ENCODE data around the gene IL22RA2. TPM values are rescaled to one million over a fixed set of nuclear protein-coding genes. Genes with fewer than 3 reads are reported as not detected.

IL22RA2 gene
- total RNA-seq, 1 experiment from 2014 or later: not detected

GRCh38 chr6:137219664-137220252 lies 46.3 kb upstream of the IL22RA2 start (continued):
- TF ChIP-seq NR3C1 (CRISPR knock-in tag; conservative IDR thresholded peaks at IDR 0.05; ENCODE audit: low read depth) (no peak), CBFB (CRISPR knock-in tag; IDR thresholded peaks at IDR 0.05; ENCODE audit: low read depth) (no peak), GTF2I (CRISPR knock-in tag; conservative IDR thresholded peaks at IDR 0.05) (no peak), ATF3 (CRISPR knock-in tag; conservative IDR thresholded peaks at IDR 0.05) (no peak), SMAD3 (CRISPR knock-in tag; IDR thresholded peaks at IDR 0.05; ENCODE audit: borderline replicate concordance) (no peak), ZNF416 (CRISPR knock-in tag; IDR thresholded peaks at IDR 0.05) (no peak), PRRX2 (CRISPR knock-in tag; IDR thresholded peaks at IDR 0.05) (no peak), NR1H2 (CRISPR knock-in tag; IDR thresholded peaks at IDR 0.05) (no peak), CDX4 (CRISPR knock-in tag; IDR thresholded peaks at IDR 0.05; ENCODE audit: borderline replicate concordance) (no peak)

GRCh38 chr6:137218917-137219663 lies 45.6 kb upstream of the IL22RA2 start, which contains the start of gene IFNGR1:
TSS of gene IFNGR1 (minus strand) at chr6:137219385. CDS start at chr6:137219327, 58 bp downstream.
- ATAC-seq: peak; percentile 96
- CTCF ChIA-PET: no interaction called here
- TF ChIP-seq ZBTB43 (CRISPR knock-in tag; IDR thresholded peaks at IDR 0.05) (peak; percentile 48; the same call in 1 of the 2 replicates), RORB (CRISPR knock-in tag; IDR thresholded peaks at IDR 0.05) (no peak), SOX15 (CRISPR knock-in tag; IDR thresholded peaks at IDR 0.05) (no peak), ZNF396 (CRISPR knock-in tag; IDR thresholded peaks at IDR 0.05; ENCODE audit: borderline replicate concordance) (no peak), NFE2L1 (CRISPR knock-in tag; IDR thresholded peaks at IDR 0.05) (no peak), AFF4 (CRISPR knock-in tag; IDR thresholded peaks at IDR 0.05; ENCODE audit: borderline replicate concordance) (no peak), ATF1 (CRISPR knock-in tag; IDR thresholded peaks at IDR 0.05) (no peak), ESRRA (CRISPR knock-in tag; IDR thresholded peaks at IDR 0.05; ENCODE audit: borderline replicate concordance) (no peak; the same call in 1 of the 2 replicates), JUN (CRISPR knock-in tag; IDR thresholded peaks at IDR 0.05) (no peak), CREM (CRISPR knock-in tag; IDR thresholded peaks at IDR 0.05) (peak; percentile 95), NR3C1 (CRISPR knock-in tag; conservative IDR thresholded peaks at IDR 0.05; ENCODE audit: low read depth) (no peak), HMGXB4 (CRISPR knock-in tag; IDR thresholded peaks at IDR 0.05) (peak; percentile 80; the same call in 1 of the 2 replicates), ZNF512 (CRISPR knock-in tag; IDR thresholded peaks at IDR 0.05; ENCODE audit: borderline replicate concordance) (no peak), ZSCAN18 (CRISPR knock-in tag; IDR thresholded peaks at IDR 0.05) (no peak), KAT7 (CRISPR knock-in tag; IDR thresholded peaks at IDR 0.05; ENCODE audit: borderline replicate concordance) (no peak)

More at GRCh38 chr6:137218917-137219663, 45.6 kb upstream of the IL22RA2 start, which contains the start of gene IFNGR1:
- no peaks in the 10 kb centered on the region for H3K27me3 Mint-ChIP-seq (ENCODE audit: low read depth)
- H3K36me3 Mint-ChIP-seq: no peaks in the 10 kb centered on the region
- H3K4me1 Mint-ChIP-seq: peaks cover 29% of the 10 kb centered on the region
- POLR2A ChIA-PET: no interaction called here
- peak; percentile 96 for DNase-seq (ENCODE audit: low spot score)
- no peaks in the 10 kb centered on the region; the same call in 1 of the 2 replicates for H3K9me3 Mint-ChIP-seq
- peak within 1 kb of the TSS; percentile 95 for H3K4me3 Mint-ChIP-seq
- H3K27ac Mint-ChIP-seq: peak within 1 kb of the TSS; percentile 96

Measured in WTC11 (cell line).